Activated CD4-positive, alpha-beta T cell treated with anti-CD3 and anti-CD28 coated beads for 1 hour (primary cell): ENCODE data around the gene PSD.

ENCODE experiments used
- DNase-seq: peaks from one replicate; pipeline ENCODE4 v3.0.0-alpha.2; 2020

The PSD gene

DNA sequence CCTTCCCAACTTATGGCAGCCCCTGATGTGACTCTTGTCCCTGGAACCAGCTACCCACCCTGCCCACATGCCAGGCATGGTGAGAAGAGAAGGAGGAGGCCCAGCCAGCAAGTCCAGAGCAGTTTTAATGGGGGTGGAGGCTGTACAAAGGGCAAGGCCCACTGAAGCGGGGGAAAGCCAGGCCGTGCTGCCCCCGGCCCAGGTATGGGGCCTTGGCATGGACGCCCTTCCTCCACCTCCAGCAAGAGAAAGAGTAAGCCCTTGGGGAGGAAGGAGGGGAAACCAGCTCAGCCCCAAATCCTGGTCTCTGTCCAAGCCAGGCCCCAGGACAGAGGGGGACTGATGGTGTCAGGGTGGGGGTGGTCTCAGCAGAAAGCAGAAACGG is 16.1 kb downstream of the PSD start:
- no peak for DNase-seq

DNA sequence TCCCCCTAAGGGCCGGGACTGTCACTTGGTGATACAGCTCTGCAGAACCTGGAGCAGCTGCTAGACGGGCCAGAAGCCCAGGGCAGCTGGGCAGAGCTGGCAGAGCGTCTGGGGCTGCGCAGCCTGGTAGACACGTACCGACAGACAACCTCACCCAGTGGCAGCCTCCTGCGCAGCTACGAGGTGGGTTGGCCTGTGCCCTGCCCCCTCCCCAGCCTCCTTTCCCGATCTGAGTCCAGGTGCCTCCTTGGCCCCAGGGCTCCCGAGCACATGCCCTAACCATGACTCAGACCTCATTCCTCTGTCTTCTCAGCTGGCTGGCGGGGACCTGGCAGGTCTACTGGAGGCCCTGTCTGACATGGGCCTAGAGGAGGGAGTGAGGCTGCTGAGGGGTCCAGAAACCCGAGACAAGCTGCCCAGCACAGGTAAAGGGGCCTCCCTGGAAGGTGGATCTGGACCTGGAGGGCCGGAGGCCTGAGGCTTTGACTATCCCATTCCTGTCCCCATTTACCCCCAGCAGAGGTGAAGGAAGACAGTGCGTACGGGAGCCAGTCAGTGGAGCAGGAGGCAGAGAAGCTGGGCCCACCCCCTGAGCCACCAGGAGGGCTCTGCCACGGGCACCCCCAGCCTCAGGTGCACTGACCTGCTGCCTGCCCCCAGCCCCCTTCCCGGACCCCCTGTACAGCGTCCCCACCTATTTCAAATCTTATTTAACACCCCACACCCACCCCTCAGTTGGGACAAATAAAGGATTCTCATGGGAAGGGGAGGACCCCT is 16.7 kb downstream of the PSD start:
- no peak for DNase-seq

DNA sequence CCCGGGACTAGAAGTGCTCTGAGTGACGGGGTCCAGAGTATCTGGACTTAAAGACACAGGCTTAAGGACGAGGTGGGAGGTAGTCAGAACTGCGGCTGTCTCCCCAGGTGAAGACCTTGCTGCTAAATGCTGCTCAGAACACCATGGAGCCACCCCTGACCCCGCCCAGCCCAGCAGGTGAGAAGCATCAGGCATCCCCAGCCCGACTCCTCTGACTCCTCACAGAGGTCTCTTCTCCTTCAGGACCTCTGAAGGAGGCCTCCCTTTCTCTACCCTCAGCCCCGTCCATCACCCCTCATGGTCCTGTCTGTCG is 17.3 kb downstream of the PSD start:
- DNase-seq = no peak

DNA sequence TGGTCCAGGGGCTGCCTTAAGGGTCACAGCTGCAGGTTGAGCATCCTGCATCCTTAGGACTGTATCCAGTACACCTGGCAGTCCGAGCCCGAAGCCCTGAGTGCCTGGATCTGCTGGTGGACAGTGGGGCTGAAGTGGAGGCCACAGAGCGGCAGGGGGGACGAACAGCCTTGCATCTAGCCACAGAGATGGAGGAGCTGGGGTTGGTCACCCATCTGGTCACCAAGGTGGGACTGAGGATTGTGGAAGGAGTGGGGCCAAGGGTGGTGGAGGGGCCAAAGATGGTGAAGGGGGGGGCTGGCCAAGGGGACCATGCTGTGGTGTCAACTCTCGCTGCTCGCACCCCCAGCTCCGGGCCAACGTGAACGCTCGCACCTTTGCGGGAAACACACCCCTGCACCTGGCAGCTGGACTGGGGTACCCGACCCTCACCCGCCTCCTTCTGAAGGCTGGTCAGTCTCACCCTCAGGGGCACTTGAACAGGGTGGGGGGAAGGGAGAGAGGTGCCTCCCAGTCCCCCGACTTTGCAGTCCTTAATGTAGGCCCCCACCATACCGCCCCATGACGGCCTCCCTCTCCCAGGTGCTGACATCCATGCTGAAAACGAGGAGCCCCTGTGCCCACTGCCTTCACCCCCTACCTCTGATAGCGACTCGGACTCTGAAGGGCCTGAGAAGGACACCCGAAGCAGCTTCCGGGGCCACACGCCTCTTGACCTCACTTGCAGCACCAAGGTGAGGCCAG is 17.8 kb downstream of the PSD start:
- no peak for DNase-seq

DNA sequence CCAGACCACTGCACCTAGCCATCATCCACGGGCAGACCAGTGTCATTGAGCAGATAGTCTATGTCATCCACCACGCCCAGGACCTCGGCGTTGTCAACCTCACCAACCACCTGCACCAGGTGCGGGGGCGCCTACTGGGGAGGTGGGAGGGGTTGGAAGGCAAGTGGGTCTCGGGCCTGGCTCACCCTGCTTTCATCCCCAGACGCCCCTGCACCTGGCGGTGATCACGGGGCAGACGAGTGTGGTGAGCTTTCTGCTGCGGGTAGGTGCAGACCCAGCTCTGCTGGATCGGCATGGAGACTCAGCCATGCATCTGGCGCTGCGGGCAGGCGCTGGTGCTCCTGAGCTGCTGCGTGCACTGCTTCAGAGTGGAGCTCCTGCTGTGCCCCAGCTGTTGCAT is 18.5 kb downstream of the PSD start:
- no peak for DNase-seq

DNA sequence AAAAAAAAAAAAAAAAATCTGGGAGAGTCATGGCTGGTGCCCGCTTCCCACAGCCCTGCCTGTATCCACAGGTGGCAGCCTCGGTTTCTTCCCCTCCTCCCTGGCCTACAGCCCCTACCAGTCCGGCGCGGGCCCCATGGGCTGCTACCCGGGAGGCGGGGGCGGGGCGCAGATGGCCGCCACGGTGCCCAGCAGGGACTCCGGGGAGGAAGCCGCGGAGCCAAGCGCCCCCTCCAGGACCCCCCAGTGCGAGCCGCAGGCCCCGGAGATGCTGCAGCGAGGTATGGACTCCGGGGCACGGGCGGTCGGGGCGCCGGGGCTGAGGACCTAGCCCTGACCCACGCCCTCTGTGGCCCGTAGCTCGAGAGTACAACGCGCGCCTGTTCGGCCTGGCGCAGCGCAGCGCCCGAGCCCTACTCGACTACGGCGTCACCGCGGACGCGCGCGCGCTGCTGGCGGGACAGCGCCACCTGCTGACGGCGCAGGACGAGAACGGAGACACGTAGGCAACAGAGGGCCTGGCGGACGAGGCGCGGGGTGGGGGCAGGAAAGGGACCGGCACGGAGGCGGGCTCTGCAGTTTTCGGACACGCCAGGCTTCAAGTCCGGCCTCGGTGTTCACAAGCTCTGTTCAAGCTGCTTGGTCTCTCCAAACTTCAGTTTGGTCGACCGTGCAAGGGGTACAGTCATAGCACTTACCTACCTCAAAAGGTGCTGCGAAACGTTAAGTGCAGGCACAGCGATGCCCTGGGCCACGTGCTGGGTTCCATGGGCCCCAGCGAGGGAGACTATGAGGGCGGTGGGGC is 19.2 kb downstream of the PSD start:
- DNase-seq = peak; percentile 81

DNA sequence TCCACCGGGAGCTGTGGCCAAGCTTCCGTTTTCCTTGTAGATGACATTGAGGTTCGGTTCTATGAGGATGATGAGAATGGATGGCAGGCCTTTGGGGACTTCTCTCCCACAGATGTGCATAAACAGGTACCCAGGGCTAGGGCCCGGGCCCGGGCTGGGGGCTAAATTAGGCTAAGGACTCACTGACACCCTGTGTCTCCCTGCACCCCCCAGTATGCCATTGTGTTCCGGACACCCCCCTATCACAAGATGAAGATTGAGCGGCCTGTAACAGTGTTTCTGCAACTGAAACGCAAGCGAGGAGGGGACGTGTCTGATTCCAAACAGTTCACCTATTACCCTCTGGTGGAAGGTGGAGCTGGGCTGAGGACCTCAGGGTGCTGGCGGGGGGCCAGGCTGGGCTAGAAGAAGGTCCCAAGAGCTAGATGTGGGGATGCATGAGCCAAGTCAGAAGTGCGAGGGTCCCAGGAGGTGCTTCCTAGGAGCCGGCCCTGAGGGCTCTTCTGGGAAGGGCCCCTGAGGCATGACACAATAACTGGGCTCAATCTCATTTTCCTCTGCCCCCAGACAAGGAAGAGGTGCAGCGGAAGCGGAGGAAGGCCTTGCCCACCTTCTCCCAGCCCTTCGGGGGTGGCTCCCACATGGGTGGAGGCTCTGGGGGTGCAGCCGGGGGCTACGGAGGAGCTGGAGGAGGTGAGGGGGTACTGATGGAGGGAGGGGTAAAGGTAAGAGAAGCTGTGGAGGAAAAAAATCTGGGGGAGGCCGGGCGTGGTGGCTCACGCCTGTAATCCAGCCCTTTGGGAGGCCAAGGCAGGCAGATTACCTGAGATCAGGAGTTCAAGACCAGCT is 20.2 kb downstream of the PSD start:
- DNase-seq = no peak

DNA sequence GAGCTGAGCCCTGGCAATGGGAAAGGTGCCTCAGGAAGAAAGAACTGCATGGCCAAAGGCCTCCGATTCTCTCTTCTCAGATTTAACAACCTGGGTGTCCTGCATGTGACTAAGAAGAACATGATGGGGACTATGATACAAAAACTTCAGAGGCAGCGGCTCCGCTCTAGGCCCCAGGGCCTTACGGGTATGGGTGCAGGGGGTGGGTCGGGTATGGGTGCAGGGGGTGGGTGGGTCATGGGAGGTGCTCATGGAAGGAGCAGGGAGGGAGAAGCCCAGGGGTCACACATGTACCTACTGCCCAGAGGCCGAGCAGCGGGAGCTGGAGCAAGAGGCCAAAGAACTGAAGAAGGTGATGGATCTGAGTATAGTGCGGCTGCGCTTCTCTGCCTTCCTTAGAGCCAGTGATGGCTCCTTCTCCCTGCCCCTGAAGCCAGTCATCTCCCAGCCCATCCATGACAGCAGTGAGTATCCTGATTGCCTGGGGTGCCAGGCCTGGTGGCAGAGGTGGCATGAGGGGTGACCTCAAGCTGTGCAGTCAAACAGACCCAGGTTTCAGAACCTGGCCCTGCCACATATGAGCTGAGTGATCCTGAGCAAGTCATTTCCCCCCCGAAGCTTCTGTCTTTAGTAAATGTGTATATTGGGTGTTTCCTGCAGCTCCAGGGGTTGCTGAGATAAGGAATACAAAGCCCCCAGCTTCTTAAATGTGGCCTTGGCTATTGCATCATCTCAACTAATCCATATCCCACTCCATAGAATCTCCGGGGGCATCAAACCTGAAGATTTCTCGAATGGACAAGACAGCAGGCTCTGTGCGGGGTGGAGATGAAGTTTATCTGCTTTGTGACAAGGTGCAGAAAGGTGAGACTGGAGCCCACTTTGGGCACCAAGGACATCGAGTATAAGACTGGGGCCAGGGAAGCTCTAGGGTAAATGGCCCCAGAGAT is 21.1 kb downstream of the PSD start:
- DNase-seq = no peak

DNA sequence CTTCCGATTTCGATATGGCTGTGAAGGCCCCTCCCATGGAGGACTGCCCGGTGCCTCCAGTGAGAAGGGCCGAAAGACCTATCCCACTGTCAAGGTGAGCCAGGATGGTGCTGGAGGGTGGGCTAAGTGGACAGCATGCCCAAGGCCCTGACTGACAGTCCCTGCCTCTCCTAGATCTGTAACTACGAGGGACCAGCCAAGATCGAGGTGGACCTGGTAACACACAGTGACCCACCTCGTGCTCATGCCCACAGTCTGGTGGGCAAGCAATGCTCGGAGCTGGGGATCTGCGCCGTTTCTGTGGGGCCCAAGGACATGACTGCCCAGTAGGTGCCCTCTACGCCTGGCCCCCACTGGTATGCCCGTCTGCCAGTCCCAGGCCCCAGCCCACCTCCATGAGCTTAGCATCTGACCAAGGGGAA is 21.8 kb downstream of the PSD start:
- DNase-seq = no peak

DNA sequence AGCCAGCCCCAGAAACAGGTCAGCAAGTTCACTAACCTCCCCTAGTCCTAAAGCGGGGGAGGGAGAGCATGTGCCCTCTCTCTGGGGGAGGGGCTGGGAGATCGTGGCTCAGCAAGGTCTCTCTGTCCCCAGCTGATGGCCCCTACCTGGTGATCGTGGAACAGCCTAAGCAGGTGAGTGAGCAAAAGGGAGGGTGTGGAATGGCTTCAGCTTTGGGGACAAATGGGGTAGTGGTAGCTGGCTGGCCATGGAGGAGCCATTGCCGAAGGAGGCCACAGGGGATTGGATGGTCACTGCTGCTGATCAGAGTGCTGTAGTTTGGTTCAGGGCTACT is 22.3 kb downstream of the PSD start:
- DNase-seq = no peak

DNA sequence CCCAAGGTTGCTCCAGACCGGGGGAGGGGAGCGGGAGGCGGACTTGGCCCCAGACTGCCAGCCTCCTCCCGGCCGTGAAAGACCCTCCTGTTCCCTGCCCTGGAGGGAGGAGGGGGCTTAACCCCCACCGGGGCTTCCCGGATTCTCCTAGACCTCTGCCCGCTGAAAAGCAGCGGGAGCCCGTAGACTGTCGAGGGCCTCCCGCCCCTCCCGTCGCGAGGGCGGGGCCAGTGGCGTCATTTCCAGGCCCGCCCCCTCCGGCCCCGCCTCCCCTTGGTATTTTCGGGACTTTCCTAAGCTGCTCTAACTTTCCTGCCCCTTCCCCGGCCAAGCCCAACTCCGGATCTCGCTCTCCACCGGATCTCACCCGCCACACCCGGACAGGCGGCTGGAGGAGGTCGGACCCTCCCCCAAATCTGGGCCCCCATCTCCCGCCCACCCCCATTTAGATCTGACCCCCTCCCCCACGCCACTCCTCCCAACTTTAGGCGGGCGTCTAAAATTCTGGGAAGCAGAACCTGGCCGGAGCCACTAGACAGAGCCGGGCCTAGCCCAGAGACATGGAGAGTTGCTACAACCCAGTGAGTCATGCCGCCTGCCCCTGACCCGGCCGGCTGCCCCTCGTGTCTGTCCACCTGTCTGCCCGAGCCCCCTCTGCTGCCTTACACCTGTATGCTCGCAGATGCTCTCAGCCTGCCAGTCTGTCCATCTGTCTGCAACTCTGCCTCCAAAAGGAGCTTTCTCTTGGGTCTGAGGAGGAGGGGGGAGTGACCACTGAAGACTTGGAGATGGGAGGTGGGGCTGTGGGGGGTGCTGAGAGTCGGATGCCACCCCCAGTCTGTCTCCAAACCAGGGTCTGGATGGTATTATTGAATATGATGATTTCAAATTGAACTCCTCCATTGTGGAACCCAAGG is 22.9 kb downstream of the PSD start, which contains the start of gene NFKB2:
Gene NFKB2 (plus strand): TSS at position 306 of the 917 bp plus-strand sequence. CDS start 255 bp downstream, at position 561.
- DNase-seq = peak; percentile 90

DNA sequence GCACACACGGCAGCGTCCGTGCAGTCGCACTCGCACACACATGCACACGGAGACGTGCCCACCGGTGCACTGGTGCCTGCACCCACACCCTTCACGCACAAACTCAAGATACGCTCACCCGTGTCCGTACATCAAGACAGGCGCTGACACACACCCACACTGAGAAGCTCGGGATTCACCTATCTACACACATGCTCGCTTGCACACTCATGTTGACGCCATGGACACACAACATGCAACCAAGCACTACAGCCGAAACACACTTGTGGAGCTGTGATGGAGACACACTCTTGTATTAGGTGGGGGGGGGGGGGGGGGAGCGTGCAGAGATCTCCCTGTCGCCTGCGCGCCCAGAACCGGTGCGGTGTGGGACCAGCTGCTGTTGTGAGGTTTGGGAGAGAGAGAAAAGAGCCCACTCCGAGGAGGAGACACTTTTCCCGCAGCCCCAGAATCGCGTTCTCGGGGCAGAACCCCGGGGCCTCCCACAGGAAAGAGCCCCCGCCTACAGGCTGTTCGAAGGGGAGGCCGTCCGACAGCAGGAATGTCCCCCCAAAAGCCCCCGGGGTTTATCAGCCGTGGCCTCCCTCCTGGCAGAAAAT is 23.7 kb downstream of the PSD start:
- no peak for DNase-seq

DNA sequence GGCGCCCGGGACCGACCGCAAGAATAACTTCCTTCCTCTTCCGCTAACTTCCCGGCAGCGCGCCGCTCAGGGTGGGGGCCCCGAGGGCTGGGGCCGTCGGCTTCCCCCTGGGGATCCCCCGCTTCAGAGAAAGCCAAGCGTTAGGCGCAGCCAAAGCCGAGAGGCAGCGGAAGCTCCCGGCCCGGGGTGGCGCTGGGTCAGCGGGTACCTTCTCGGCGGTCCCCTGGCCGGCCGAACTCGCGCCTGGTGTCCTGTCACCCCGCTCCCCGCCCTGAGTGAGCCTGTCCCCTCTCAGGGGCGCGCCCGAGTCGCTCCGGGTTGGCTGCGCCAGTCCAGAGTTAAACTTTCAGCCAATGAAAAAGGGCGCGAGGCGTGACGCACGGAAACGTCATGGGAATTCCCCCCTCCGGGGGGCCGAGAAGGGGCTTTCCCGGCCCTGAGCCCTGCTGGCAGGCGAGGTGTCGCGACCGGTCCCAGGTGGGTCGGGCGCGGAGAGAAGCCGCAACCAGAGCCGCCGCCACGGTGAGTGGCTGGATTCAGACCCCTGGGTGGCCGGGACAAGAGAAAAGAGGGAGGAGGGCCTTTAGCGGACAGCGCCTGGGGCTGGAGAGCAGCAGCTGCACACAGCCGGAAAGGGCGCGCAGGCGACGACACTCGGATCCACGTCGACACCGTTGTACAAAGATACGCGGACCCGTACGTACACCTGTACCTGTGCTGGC is 24.3 kb downstream of the PSD start:
- DNase-seq = peak; percentile 99

DNA sequence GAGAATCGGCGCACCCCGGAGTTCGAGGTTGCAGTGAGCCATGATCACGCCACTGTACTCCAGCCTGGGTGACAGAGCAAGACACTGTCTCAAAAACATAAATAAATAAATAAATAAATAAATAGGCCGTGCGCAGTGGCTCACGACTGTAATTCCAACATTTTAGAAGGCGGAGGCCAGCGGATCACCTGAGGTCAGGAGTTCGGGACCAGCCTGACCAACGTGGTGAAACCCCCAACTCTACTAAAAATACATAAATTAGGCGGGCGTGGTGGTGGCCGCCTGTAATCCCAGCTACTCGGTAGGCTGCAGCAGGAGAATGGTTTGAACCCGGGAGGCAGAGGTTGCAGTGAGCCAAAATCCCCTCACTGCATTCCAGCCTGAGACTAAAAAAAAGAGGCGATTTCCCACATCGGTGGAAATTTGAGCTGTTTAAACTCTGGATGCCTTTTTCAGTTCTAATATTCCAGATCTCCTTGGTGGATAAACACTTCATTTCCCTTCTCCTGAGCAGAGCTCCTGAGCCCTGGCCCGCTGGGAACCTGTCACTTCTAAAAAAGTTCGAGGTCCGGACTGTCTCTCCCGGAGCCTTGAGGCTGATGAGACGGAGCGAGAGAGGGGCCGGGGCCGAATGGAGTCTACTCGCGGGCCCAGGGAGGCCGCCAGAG is 25.0 kb downstream of the PSD start:
- no peak for DNase-seq

DNA sequence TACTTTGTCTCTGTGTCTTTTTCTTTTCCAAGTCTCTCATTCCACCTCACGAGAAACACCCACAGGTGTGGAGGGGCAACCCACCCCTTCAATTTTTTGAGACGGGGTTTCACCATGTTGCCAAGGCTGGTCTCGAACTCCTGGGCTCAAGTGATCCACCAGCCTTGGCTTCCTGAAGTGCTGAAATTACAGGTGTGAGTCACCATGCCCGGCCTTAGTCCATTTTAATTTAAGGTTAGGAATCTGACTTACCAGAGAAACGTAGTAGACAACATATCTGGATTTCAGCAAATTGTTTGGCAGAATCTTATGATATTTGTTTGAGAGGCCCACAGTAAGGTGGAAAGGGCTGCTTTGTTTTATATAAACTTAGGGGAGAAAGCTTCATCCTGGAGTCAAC is 26.3 kb downstream of the PSD start:
- DNase-seq = no peak

DNA sequence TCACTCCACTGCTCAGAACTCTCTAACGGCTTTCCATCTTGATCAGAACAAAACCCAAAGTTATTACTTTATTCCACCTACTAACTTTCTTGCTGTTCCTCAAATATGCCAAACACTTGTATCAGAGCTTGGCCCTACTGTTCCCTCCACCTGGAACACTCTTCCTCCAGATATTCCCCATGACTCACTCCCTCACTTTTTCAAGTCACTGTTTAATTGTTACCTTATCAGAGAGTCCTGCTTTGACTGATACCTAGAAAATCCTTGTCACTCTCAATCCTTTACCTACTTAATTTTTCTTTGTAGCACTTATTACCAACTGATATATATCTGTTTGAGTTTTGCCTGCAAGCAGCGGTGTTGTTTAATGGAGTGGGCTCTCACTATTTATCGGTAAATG is 28.7 kb downstream of the PSD start:
- DNase-seq = no peak

DNA sequence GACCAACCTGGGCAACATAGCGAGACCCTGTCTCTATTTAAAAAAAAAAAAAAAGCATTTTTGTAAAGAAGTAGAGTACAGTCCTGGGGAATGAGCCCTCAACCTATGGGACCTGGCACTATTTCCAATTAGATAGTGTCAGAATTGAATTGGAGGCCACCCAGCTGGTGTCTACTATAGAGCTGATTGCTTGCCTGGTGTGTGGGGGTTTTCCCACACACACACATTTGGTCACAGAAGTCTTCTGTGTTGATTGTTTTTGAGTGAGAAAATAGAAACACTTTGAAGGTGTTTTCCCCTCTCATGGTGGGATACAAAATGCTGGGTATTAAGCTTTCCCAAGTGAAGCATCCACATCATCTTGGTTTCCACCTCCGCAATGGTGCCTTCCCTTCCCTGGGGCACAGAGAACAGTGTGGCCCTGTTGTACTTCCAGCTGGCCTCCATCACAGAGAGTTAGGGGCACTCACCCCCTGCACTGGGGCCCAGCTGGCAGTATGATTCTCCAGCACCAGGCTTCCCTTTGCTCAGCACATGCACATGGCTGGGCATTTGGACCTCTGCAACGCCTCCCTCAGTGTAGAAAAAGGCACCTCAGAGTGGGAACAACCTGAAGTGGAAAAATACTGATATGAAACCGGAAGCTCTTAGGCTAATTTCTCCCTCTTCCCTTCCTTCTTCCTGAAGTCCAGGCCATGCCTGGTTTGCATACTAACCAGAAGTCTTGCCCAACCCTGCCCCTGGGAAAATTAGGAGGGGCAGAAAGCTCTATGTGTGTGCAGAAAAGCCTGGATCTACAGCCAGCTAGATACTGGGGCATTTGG is 33.8 kb downstream of the PSD start:
- no peak for DNase-seq

DNA sequence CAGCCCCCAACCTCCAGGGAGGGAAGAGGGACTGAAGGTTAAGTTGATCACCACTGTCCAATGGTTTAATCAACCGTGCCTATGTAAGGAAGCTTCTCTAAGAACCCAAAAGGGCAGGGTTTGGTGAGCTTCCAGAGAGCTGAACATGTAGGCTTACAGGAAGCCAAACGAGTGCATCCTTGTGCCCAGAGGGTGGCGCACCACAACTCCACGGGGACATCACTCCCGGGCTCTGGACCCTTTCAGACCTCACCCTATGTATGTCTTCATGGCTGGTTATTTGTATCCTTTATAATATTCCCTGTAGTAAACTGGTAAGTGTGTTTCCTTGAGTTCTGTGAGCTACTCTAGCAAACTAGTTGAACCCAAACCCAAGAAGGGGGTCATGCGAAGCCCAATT is 34.5 kb downstream of the PSD start:
- no peak for DNase-seq
